Left ventricle myocardium superior (tissue), 1 donor: ENCODE results near the gene STX19. TPM values are rescaled to one million over a fixed set of nuclear protein-coding genes. Genes with fewer than 3 reads are reported as not detected.

Experiments
- ATAC-seq: fragments of 200-7000 bp; cut with Tn5 transposase; one replicate; pipeline ENCODE4 v1.9.1; 2020; ENCODE audit warnings: mild to moderate bottlenecking, moderate library complexity
- DNase-seq: peaks from one replicate; pipeline ENCODE4 v3.0.0-alpha.2; 2020
- intact Hi-C: fragments of 100-400 bp; cut with micrococcal nuclease; formaldehyde crosslinking; loops from one replicate; pipeline ENCODE4 v1.11.0; 2022
- long read RNA-seq: library from polyadenylated mRNA; unstranded; transcript quantifications from one replicate; pipeline ENCODE4 v2.0.0, GENCODE V29; 2021
- total RNA-seq: library from RNA; stranded (reverse); fragmentation: NEBNext Ultra II Directional; extraction: Animal tissue kit (Norgen Biotek cat#: 25700); gene quantifications from one replicate; pipeline ENCODE4 v1.2.1, GENCODE V29; 2021
- donor health status: DM: no; HTN: yes; CAD: no; lungs with severe emphysema.

Gene STX19, protein sequence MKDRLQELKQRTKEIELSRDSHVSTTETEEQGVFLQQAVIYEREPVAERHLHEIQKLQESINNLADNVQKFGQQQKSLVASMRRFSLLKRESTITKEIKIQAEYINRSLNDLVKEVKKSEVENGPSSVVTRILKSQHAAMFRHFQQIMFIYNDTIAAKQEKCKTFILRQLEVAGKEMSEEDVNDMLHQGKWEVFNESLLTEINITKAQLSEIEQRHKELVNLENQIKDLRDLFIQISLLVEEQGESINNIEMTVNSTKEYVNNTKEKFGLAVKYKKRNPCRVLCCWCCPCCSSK
- not detected for total RNA-seq
- long read RNA-seq, result 0 reads

GRCh38 chr3:94028093-94028837 is at the start of gene STX19:
TSS of gene STX19 (minus strand) at chr3:94028597. CDS start at chr3:94015269, 13,328 bp downstream.
- no peak for ATAC-seq
- intact Hi-C loops, result no loop called here

DNA sequence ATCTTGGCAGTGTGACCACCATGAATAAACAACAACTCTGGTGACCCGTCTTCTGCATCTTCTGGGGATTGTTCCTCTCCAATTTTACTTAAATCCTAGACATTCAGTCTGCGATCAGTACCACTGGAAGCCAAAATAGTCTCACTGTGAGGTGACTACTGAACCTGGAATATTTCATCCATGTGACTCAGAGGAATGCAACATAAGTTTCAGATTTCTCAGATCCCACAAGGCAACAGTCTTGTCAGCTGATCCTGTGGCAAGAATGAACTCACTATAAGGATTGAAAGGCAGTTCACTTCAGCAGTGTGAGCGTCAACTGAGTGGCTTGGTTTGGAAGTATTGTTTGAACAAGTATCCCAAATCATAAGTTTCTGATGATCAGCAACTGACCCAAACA is 47.7 kb upstream of the STX19 start:
- no peak for DNase-seq
- no peak for ATAC-seq
- intact Hi-C loops, result no loop called here

More at GRCh38 chr3:94028093-94028837, at the start of gene STX19:
- no peak for DNase-seq

DNA sequence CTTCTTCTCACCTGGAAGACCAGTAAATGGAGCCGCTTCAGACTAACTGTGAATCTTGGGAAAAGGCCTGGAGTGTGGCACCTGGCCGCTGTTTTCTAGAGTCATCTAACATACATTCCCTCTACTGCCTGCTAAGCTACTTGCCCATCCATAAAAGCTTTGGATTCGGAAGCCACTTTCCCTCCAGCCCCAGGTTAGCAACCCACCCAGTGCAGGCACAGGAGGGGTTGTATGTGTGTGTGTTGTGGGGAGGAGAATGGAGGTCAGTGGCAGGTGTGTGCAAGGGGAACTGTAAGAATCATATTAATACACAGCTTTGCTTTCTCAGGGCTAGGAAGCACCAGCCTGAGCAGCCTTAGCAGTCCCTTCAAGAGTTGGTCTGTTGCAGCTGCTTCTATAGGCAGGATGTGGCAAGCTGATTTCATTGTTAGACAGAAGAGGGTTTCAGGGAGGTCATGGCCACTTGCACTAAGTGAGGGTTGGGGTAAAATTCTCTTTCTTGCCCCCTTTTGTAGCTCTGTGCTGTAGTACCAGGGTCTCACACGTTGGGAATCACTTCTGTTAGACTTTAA is 43.4 kb upstream of the STX19 start:
- DNase-seq (no peak), ATAC-seq (no peak)
- intact Hi-C loops, result no loop called here

GRCh38 chr3:94070341-94070911 is 42.0 kb upstream of the STX19 start:
- DNase-seq (no peak), ATAC-seq (no peak)
- intact Hi-C loops, result no loop called here

GRCh38 chr3:94069194-94069813 is 40.9 kb upstream of the STX19 start:
- no peak for ATAC-seq
- DNase-seq, result no peak
- intact Hi-C loops, result loop anchor here (5.0 kb wide), 2 partner anchors 67 to 157 kb away; no protein-coding TSS in a partner anchor

DNA sequence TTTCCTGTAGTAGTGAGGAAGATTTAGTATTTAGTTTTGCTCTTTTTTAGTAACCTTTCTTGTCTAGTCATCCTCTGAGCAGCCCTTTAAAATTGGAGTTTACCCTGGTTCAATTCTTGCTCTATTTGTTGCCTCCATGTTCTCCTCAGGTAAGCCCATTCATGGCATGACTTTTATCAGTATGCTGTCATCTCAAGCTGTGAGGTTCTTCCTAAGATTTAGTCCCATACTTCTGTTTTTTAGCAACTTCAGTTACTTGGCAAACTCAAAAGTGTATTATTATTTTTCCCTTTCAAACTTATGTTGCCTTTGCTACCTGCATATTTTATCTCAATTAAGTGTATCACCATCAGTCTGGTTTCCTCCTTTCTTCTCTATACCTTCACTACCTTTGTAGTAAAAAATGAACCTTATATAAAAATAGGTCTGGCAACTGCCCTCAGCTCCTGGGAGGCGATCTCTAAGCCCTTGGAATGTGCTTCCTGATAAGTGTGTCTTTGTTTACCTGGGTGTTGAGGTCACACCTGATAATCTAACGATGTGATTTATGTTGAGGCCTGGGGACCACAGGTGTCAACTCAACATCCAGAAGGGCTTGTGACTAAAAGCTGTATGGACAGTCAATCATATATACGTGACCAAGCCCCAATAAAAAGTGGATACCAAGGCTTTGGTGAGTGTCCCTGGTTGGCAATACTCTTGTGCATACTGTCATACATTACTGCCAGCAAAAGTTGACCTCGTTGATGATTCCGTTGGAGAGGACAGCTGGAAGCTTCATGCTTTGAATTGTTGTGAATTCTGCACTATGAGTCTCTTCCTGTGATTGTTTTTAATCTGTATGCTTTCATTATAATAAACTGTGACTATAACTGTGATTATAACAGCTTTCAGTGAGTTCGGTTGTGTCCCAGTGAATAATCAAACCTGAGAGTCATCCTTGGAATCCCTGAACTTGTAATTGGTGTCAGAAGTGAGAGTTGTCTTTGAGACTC is 38.4 kb upstream of the STX19 start:
- DNase-seq (no peak), ATAC-seq (no peak)
- intact Hi-C loops, result loop anchor here (5.0 kb wide), 2 partner anchors 65 to 155 kb away; no protein-coding TSS in a partner anchor

DNA sequence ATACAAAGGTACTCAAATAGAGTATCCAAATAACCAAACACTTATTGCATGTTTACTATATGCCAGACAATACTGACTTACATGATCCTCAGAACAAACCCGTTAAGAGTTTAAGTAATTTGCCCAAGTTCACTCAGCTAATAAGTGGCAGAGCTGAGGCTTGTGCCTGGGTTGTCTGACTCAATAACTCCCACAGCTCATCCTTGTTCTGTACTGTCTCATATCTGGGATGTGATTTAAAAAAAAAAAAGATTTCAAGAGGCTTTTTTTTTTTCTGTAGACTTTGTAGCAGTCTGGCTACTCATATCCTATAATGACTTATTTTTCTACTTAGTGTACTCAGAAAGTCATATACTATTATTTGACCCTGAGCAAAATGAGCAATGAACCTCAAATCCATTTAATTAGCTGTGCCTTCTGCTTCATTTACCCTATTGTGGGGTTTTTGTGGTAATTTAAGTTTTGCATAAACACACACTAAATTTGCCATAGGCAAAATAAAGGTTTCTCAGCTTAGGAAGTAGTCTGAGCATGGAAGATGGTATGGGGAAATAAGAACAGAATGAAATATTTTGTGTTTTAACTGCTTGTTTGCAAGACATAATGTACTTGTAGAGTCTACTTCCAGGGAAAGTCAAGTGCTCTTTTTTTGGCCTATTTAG is 37.6 kb upstream of the STX19 start:
- intact Hi-C loops, result loop anchor here (5.0 kb wide), 2 partner anchors 64 to 154 kb away; no protein-coding TSS in a partner anchor
- DNase-seq (no peak), ATAC-seq (no peak)

GRCh38 chr3:94065122-94065521 is 36.7 kb upstream of the STX19 start:
- DNase-seq (no peak), ATAC-seq (no peak)
- intact Hi-C loops, result loop anchor here (5.0 kb wide), 2 partner anchors 63 to 153 kb away; no protein-coding TSS in a partner anchor

GRCh38 chr3:94064243-94064860 is 36.0 kb upstream of the STX19 start:
- no peak for DNase-seq
- intact Hi-C loops, result no loop called here
- no peak for ATAC-seq

- DNase-seq (no peak), ATAC-seq (no peak)
- intact Hi-C loops, result no loop called here
Measured at GRCh38 chr3:94063496-94064119, 35.2 kb upstream of the STX19 start.

DNA sequence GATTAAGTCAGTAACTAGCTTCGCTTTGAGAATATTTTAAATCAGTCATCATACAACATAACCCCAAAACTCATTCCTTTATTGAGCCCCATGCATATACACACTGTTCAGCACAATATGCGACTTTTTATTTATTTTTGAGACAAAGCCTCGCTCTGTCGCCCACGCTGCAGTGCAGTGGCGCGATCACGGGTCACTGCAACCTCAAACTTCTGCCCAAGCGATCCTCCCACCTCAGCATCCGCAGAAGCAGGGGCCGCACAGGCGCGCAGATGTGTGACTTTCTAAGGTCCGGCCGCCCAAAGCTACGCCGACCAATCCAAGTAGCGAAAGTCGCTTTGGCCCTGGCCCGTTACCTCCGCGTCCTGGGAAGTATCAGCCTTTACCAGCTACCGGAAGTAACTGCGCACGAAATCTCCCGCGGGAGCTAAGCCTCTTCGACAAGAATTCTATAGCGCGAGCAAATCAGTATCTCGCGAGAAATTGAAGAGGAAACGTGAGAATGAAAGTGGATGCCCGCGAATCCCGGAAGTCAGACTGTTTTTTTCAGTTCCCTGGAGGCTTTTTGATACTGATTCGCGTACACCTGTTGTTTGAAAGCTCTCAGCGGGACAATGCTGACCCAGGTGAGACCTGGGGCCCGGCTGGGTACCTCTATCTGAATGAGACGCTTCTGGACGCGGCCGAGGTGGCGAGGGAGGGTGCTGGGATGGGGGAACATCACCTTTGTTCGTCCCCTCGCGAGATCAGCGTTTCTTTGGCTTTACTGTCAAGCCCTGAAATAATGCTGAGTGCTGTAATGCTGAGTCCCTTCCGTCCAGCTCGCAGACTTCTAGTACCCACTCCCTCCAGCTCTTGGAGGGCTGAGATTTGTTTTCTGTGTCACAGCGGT is 34.4 kb upstream of the STX19 start, which contains the start of the genes DHFR2 and NSUN3:
Gene DHFR2, minus strand, starts transcription at position 404 of the 892 bp plus-strand sequence. CDS start 1,405 bp downstream, outside the sequence.
Gene NSUN3, plus strand, starts transcription at position 549 of the 892 bp plus-strand sequence. Its CDS starts 66 bp downstream, at position 615.
- ATAC-seq (peak; percentile 97), DNase-seq (peak; percentile 92)
- intact Hi-C loops, result no loop called here

DNA sequence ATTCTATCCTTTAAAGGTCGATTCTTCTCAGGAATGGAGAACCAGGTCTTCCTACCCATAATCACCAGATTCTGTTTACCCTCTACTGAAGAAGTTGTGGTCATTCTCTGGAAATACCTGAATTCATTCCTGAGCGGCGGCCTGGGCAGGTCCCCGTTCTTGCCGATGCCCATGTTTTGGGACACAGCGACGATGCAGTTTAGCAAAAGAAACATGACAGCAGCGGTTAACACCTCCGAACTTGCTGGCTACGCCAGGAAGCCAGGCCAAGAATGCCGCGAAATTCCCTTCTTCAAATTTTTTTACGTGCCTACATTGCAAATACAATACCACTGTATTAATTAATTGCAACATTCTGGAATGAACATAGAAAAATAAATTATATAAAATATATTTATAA is 32.9 kb upstream of the STX19 start:
- intact Hi-C loops, result no loop called here
- ATAC-seq (no peak), DNase-seq (no peak)

DNA sequence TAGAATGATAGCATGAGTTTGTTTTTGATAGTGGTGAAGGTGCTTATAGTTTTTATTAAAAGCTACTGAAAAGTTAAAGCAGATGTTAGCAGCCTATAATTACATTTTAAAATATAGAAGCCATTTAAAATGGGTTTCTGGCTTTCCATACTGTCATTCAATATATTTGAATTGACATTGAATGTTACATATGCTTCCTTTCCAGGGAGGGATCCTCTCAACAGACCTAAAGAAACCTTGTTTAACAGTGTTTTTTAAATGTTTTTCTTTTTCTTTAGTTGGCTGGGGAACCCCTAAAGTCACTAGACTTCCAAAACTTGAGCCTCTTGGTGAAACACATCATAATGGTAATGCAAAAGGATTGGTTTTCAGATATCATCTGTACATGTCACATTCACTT is 22.1 kb upstream of the STX19 start:
- intact Hi-C loops, result no loop called here
- DNase-seq (no peak), ATAC-seq (no peak)

GRCh38 chr3:94049267-94049666 is 20.9 kb upstream of the STX19 start:
- no peak for ATAC-seq

DNA sequence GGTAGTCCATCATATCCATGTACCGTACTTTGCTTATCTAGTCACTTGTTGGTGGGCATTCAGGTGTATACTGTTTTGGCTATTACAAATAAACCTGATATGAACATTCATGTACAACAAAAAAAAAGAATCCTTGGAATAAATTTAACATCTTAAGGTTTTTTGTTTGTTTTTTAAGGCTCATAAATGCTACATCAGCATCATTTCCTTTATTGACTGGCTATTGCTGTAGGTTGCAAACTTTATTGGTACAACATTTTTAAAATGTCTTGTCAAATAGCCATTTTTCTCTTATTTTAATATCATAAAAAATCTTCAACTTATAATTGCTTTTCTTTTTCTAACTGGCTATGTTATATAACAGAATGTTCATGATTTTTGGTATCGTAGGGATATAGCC is 18.1 kb upstream of the STX19 start:
- intact Hi-C loops, result no loop called here
- ATAC-seq, result no peak
- no peak for DNase-seq

More at GRCh38 chr3:94049267-94049666, 20.9 kb upstream of the STX19 start:
- intact Hi-C loops, result no loop called here
- no peak for DNase-seq
